Measurements from ENCODE around the gene CA5B. TPM values are rescaled to one million over a fixed set of nuclear protein-coding genes. Genes with fewer than 3 reads are reported as not detected.

CA5B gene
- total and polyA plus RNA-seq, 4 donors, result 0.55 to 2.9 (median 1.6) TPM

- Histone ChIP-seq H3K9me3 (ENCODE audit: control insufficient read depth in 4 of 4, low read length in 3 of 4) (no peaks in the 10 kb centered on the region), H3K36me3 (ENCODE audit: control insufficient read depth in 4 of 4, insufficient read depth in 3 of 4, low read depth in 1 of 4, low read length in 3 of 4) (peaks cover 0 to 38% (median 17%) of the 10 kb centered on the region in 4 donors)
These were observed 74.3 kb downstream of the CA5B start for GRCh38 chrX:15812192-15812938.

More at GRCh38 chrX:15812192-15812938, 74.3 kb downstream of the CA5B start:
- DNase-seq (ENCODE audit: low spot score), result no peak
- 95% methylated on average over 8 of the region's 8 CpGs for WGBS
- no peak for TF ChIP-seq FOXA1 (IDR thresholded peaks at IDR 0.05)
- TF ChIP-seq SP1 (IDR thresholded peaks at IDR 0.05), result no peak
- no peak for TF ChIP-seq NR2F2 (IDR thresholded peaks at IDR 0.05)
- TF ChIP-seq FOXA2 (IDR thresholded peaks at IDR 0.05), result no peak
- no peak for TF ChIP-seq MAX (IDR thresholded peaks at IDR 0.05)
- TF ChIP-seq CTCF (IDR thresholded peaks at IDR 0.05; ENCODE audit: low read depth, low read length, missing input control), result no peak
- TF ChIP-seq HNF4G (IDR thresholded peaks at IDR 0.05), result no peak
- no peak for TF ChIP-seq TAF1 (conservative IDR thresholded peaks at IDR 0.05)
- TF ChIP-seq REST (IDR thresholded peaks at IDR 0.05), result no peak
- no peak for TF ChIP-seq ATF3 (IDR thresholded peaks at IDR 0.05)
- no peak for TF ChIP-seq YY1 (IDR thresholded peaks at IDR 0.05)
- no peak for TF ChIP-seq RXRA (IDR thresholded peaks at IDR 0.05)
- no peak for TF ChIP-seq RAD21 (IDR thresholded peaks at IDR 0.05)
- no peak for TF ChIP-seq ZBTB33 (IDR thresholded peaks at IDR 0.05)
- TF ChIP-seq JUND (IDR thresholded peaks at IDR 0.05), result no peak
- no peak for TF ChIP-seq EGR1 (IDR thresholded peaks at IDR 0.05; ENCODE audit: low read depth in 2 of 2)
- TF ChIP-seq HNF4A (conservative IDR thresholded peaks at IDR 0.05), result no peak
- Histone ChIP-seq H3K4me3 (ENCODE audit: low read depth in 1 of 3, low read length in 3 of 3) (no peak overlapping the region), H3K27me3 (ENCODE audit: control insufficient read depth in 4 of 4, insufficient read depth in 4 of 4, low read length in 3 of 4) (no peaks in the 10 kb centered on the region), H3K9ac (ENCODE audit: low read depth in 1 of 2, low read length in 2 of 2) (no peak overlapping the region), H3K27ac (ENCODE audit: low read depth in 1 of 2, low read length in 2 of 2) (no peak overlapping the region), H3K4me1 (ENCODE audit: control insufficient read depth in 4 of 4, insufficient read depth in 4 of 4, low read length in 3 of 4) (peaks cover 0 to 2% (median 0%) of the 10 kb centered on the region in 4 donors)

Measured in liver (tissue), 9 donors.